Activated gamma-delta T cell (primary cell): ENCODE measurements around the gene FOXP4.

Experiments
- DNase-seq: peaks from one replicate; lab custom pipeline; 2025; lab: John Stamatoyannopoulos, UW

Gene FOXP4

GRCh38 chr6:41625442-41625841 lies 79.3 kb downstream of the FOXP4 start:
- DNase-seq, result no peak

GRCh38 chr6:41626022-41626421 lies 79.8 kb downstream of the FOXP4 start:
- DNase-seq, result no peak

- DNase-seq, result no peak
Observed at GRCh38 chr6:41626917-41627316, 80.7 kb downstream of the FOXP4 start.

GRCh38 chr6:41629128-41629527 lies 82.9 kb downstream of the FOXP4 start:
- DNase-seq, result no peak

GRCh38 chr6:41630069-41630468 lies 83.9 kb downstream of the FOXP4 start:
- DNase-seq, result no peak

- no peak for DNase-seq
Observed at GRCh38 chr6:41630946-41631345, 84.8 kb downstream of the FOXP4 start.

GRCh38 chr6:41633056-41633634 lies 87.0 kb downstream of the FOXP4 start:
- no peak for DNase-seq

GRCh38 chr6:41634657-41635056 lies 88.5 kb downstream of the FOXP4 start:
- DNase-seq, result no peak

- no peak for DNase-seq
Observed at GRCh38 chr6:41635365-41635764, 89.2 kb downstream of the FOXP4 start.

GRCh38 chr6:41636833-41637193 lies 90.6 kb downstream of the FOXP4 start:
- DNase-seq, result no peak

- DNase-seq, result no peak
Observed at GRCh38 chr6:41637194-41638001, 91.2 kb downstream of the FOXP4 start.

- DNase-seq, result no peak
Observed at GRCh38 chr6:41638002-41638934, 92.1 kb downstream of the FOXP4 start, which contains the start of gene MDFI. MDFI (plus strand) TSS chr6:41638468; CDS start chr6:41638750, 282 bp downstream.

GRCh38 chr6:41638935-41639808 lies 93.0 kb downstream of the FOXP4 start:
- no peak for DNase-seq

GRCh38 chr6:41639809-41640371 lies 93.7 kb downstream of the FOXP4 start:
- DNase-seq, result no peak

- no peak for DNase-seq
Observed at GRCh38 chr6:41640426-41640825, 94.2 kb downstream of the FOXP4 start.

- no peak for DNase-seq
Observed at GRCh38 chr6:41641352-41641925, 95.3 kb downstream of the FOXP4 start.

- no peak for DNase-seq
Observed at GRCh38 chr6:41642090-41642959, 96.1 kb downstream of the FOXP4 start.

- no peak for DNase-seq
Observed at GRCh38 chr6:41642960-41643898, 97.0 kb downstream of the FOXP4 start.

GRCh38 chr6:41643899-41644269 lies 97.7 kb downstream of the FOXP4 start:
- no peak for DNase-seq
